A549 (cell line): ENCODE results near the gene ANO4. TPM values are rescaled to one million over a fixed set of nuclear protein-coding genes. Genes with fewer than 3 reads are reported as not detected.

Source experiments
- ATAC-seq, 2 experiments: fragments of 200-7000 bp in 1 of 2; fragments of >200 bp in 1 of 2; cut with Nextera tagmentation in 1 of 2; cut with Tn5 transposase in 1 of 2; 3 replicates each; pipeline versions ENCODE4 v1.8.0 to v1.9.1; 2018 to 2020; ENCODE audit warnings: mild to moderate bottlenecking in 1 of 2, moderate library complexity in 1 of 2
- CTCF ChIA-PET: fragments of 300-600 bp; sonication (Branson Sonifier 250); formaldehyde crosslinking; extraction: SDS; loops from one replicate; lab custom pipeline; 2021; ENCODE audit warnings: antibody characterized with exemption, inconsistent platforms; lab: Yijun Ruan, JAX
- POLR2A ChIA-PET: fragments of 350-600 bp; formaldehyde crosslinking; extraction: SDS; loops from one replicate; lab custom pipeline; 2021; ENCODE audit warnings: antibody characterized with exemption, inconsistent platforms; lab: Yijun Ruan, JAX
- DNase-seq, 2 experiments: peaks; one replicate each; pipeline versions ENCODE4 v3.0.0 to v3.0.0-alpha.2; 2011 to 2016; ENCODE audit warnings: low read depth in 1 of 2, low spot score in 1 of 2
- FAIRE-seq: peaks from 2 replicates; lab custom pipeline; 2011; peaks lifted over from hg19 to GRCh38; lab: Jason Lieb, UNC
- H3K27ac ChIP-seq, 2 experiments: fragments of >200 bp; sonication (Bioruptor Twin); formaldehyde crosslinking; 3 replicates each; pipeline ENCODE4 v1.5.1; 2016 to 2017
- H3K4me1 ChIP-seq: fragments of >200 bp; sonication (Bioruptor Twin); formaldehyde crosslinking; 3 replicates; pipeline ENCODE4 v1.6.1; 2016
- H3K4me2 ChIP-seq: fragments of >200 bp; sonication (Bioruptor Twin); formaldehyde crosslinking; 3 replicates; pipeline ENCODE4 v1.6.1; 2016
- H3K4me3 ChIP-seq: fragments of >200 bp; sonication (Bioruptor Twin); formaldehyde crosslinking; 3 replicates; pipeline ENCODE4 v1.5.1; 2016
- H3K9me3 ChIP-seq: fragments of >200 bp; sonication (Bioruptor Twin); formaldehyde crosslinking; 3 replicates; pipeline ENCODE4 v1.6.1; 2016
- CBX8 ChIP-seq: fragments of 200-600 bp; sonication (generic); IDR thresholded peaks from 2 replicates; pipeline ENCODE4 v1.6.1; 2016
- CHD4 ChIP-seq: fragments of 200-600 bp; sonication (generic); IDR thresholded peaks from 2 replicates; pipeline ENCODE4 v1.6.1; 2016; ENCODE audit warnings: antibody characterized with exemption, mild to moderate bottlenecking, borderline replicate concordance
- EHF ChIP-seq: fragments of 250-450 bp; sonication (Bioruptor Pico); IDR thresholded peaks from 2 replicates; pipeline ENCODE4 v1.5.0; 2020; ENCODE audit warnings: mild to moderate bottlenecking
- EHMT2 ChIP-seq: fragments of 200-600 bp; sonication (generic); IDR thresholded peaks from 2 replicates; pipeline ENCODE4 v1.6.1; 2016; ENCODE audit warnings: antibody characterized with exemption, low read depth, mild to moderate bottlenecking, moderate library complexity
- EP300 ChIP-seq, 2 experiments: fragments of >200 bp; sonication (Bioruptor Twin); formaldehyde crosslinking; IDR thresholded peaks; 2 replicates in 1 of 2; 3 replicates in 1 of 2; pipeline ENCODE4 v1.6.1; 2016 to 2017
- ESRRA ChIP-seq: fragments of 150-350 bp; IDR thresholded peaks from 2 replicates; pipeline ENCODE4 v1.6.1; 2014; ENCODE audit warnings: mild to moderate bottlenecking, low read length, borderline replicate concordance
- FOSL2 ChIP-seq, 2 experiments: fragments of 450-650 bp in 1 of 2; fragments of >200 bp in 1 of 2; sonication (Bioruptor Twin) in 1 of 2; formaldehyde crosslinking; IDR thresholded peaks; 2 replicates each; pipeline versions ENCODE4 v1.5.0 to v1.6.1; 2016 to 2020; ENCODE audit warnings: mild to moderate bottlenecking in 1 of 2, moderate library complexity in 1 of 2
- GATA3 ChIP-seq: IDR thresholded peaks from 2 replicates; pipeline ENCODE4 v1.6.1; 2012; ENCODE audit warnings: borderline replicate concordance
- HDAC2 ChIP-seq: fragments of 200-600 bp; sonication (generic); IDR thresholded peaks from 2 replicates; pipeline ENCODE4 v1.6.1; 2016
- HEYL ChIP-seq: fragments of 250-450 bp; sonication (Bioruptor Pico); IDR thresholded peaks from 2 replicates; pipeline ENCODE4 v1.8.0; 2021; ENCODE audit warnings: mild to moderate bottlenecking, moderate library complexity
- NR3C1 ChIP-seq: fragments of >200 bp; sonication (Bioruptor Twin); formaldehyde crosslinking; IDR thresholded peaks from 3 replicates; pipeline ENCODE4 v1.6.1; 2017
- PHF8 ChIP-seq: fragments of 200-600 bp; sonication (generic); IDR thresholded peaks from 2 replicates; pipeline ENCODE4 v1.6.1; 2016; ENCODE audit warnings: low read depth, mild to moderate bottlenecking, antibody characterized with exemption, moderate library complexity, borderline replicate concordance
- POLR2A ChIP-seq: IDR thresholded peaks from 2 replicates; pipeline ENCODE4 v1.6.1; 2012; ENCODE audit warnings: mild to moderate bottlenecking, low read length
- RAD21 ChIP-seq, 2 experiments: fragments of >200 bp in 1 of 2; sonication (Bioruptor Twin) in 1 of 2; formaldehyde crosslinking in 1 of 2; IDR thresholded peaks in 1 of 2; conservative IDR thresholded peaks in 1 of 2; 2 replicates in 1 of 2; 3 replicates in 1 of 2; pipeline ENCODE4 v1.6.1; 2012 to 2018; ENCODE audit warnings: inconsistent platforms in 1 of 2
- RARB ChIP-seq: fragments of 250-450 bp; sonication (Bioruptor Pico); IDR thresholded peaks from 2 replicates; pipeline ENCODE4 v1.8.0; 2021; ENCODE audit warnings: mild to moderate bottlenecking, moderate library complexity
- RCOR1 ChIP-seq: fragments of 150-350 bp; IDR thresholded peaks from 2 replicates; pipeline ENCODE4 v1.6.1; 2014; ENCODE audit warnings: antibody characterized with exemption, low read length, low read depth
- RFX5 ChIP-seq: fragments of 450-650 bp; IDR thresholded peaks from 2 replicates; pipeline ENCODE4 v1.7.1; 2014; ENCODE audit warnings: antibody characterized with exemption, mild to moderate bottlenecking, moderate library complexity
- RNF2 ChIP-seq: fragments of 200-600 bp; sonication (generic); IDR thresholded peaks from 2 replicates; pipeline ENCODE4 v1.6.1; 2016; ENCODE audit warnings: low read depth, mild to moderate bottlenecking, antibody characterized with exemption, moderate library complexity, borderline replicate concordance
- SREBF2 ChIP-seq: fragments of 450-650 bp; IDR thresholded peaks from 2 replicates; pipeline ENCODE4 v1.6.1; 2014; ENCODE audit warnings: mild to moderate bottlenecking, moderate library complexity
- TFCP2L1 ChIP-seq: fragments of 250-450 bp; sonication (Bioruptor Pico); IDR thresholded peaks from 2 replicates; pipeline ENCODE4 v1.5.0; 2021; ENCODE audit warnings: mild to moderate bottlenecking
- ZC3H11A ChIP-seq: fragments of 450-650 bp; IDR thresholded peaks from 2 replicates; pipeline ENCODE4 v1.6.1; 2014; ENCODE audit warnings: antibody characterized with exemption, mild to moderate bottlenecking
- ZFP36 ChIP-seq: fragments of 450-650 bp; IDR thresholded peaks from 2 replicates; pipeline ENCODE4 v1.6.1; 2014; ENCODE audit warnings: borderline replicate concordance; ENCODE audit not compliant: partially characterized antibody
- ZNF302 ChIP-seq: fragments of 250-450 bp; sonication (Bioruptor Pico); IDR thresholded peaks from 2 replicates; pipeline ENCODE4 v1.9.0; 2021; ENCODE audit warnings: inconsistent platforms, mild to moderate bottlenecking, moderate library complexity
- WGBS: methylation state at CpG from one replicate; pipeline ENCODE4 v1.1.6; 2017; ENCODE audit errors: missing lambda C conversion rate; 5-methylcytosine and 5-hydroxymethylcytosine counted together
- polyA plus RNA-seq, 4 experiments: library from polyadenylated mRNA; depleted of rRNA in 3 of 4; stranded (reverse); fragments of >200 nt; fragmentation: RNase III in 1 of 4; extraction: RNeasy Plus Mini Kit Qiagen cat#74134 plus additional on column Dnase treatment in 1 of 4; gene quantifications; 2 replicates in 3 of 4; 3 replicates in 1 of 4; pipeline ENCODE4 v1.2.3, GENCODE V29; 2011 to 2017
- TF ChIP-seq, protein P1 (sequence below): fragments of >200 bp; sonication (Bioruptor Twin); formaldehyde crosslinking; IDR thresholded peaks from 3 replicates; pipeline ENCODE4 v1.6.1; 2016
- TF ChIP-seq, protein P2 (sequence below): IDR thresholded peaks from 2 replicates; pipeline ENCODE4 v1.6.1; 2012
- TF ChIP-seq, protein P3 (sequence below): IDR thresholded peaks from 2 replicates; pipeline ENCODE4 v1.6.1; 2012
- TF ChIP-seq, protein P4 (sequence below): IDR thresholded peaks from 2 replicates; pipeline ENCODE4 v1.6.1; 2012; ENCODE audit warnings: low read depth, borderline replicate concordance

ANO4 gene
- polyA plus RNA-seq, 2 of the 4 experiments (the other 2 are of a cell fraction): 0.17 TPM; not detected in 1

DNA sequence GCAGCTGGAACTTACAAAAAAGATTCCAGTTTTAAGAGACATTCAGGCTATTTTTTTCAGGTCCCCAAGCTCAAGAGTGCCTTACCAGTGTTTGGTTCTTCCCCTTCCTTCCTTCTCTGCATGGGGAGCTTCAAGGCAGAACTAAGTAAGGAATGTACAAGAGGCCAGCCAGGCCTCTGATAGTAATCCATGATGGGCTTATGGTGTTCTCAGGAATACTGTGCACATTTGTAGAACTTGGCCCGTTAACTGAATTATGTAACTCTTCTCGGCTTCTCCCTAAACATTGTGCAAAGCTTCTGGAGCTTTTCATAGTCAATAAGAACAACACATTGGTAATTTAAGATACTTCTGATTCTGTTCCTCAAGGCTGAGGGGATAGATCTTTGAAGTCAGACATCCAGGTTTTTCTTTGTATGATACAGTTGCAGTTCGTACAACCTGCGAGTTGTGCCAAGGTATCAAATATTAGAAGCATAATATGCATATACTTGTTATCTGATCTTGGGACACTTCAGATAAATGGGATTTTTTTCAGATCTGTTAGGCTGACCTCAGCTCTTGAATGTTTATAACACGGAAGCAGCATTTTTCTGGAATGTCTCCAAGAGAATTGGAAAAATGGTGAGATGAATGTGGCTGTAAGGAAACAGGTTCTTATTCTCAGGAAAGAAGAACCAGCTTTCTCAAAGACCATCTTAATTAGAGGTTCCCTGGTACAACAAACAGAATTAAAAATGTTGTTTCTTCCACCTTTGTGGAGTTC is 148.6 kb downstream of the ANO4 start:
- TF ChIP-seq NR3C1: no peak
- TF ChIP-seq FOSL2 (IDR thresholded peaks at IDR 0.05): no peak
- TF ChIP-seq FOSL2 (CRISPR knock-in tag; IDR thresholded peaks at IDR 0.05): no peak
- no peak for TF ChIP-seq CBX8
- TF ChIP-seq RFX5: no peak
- TF ChIP-seq CHD4: no peak
- TF ChIP-seq, protein P1, sequence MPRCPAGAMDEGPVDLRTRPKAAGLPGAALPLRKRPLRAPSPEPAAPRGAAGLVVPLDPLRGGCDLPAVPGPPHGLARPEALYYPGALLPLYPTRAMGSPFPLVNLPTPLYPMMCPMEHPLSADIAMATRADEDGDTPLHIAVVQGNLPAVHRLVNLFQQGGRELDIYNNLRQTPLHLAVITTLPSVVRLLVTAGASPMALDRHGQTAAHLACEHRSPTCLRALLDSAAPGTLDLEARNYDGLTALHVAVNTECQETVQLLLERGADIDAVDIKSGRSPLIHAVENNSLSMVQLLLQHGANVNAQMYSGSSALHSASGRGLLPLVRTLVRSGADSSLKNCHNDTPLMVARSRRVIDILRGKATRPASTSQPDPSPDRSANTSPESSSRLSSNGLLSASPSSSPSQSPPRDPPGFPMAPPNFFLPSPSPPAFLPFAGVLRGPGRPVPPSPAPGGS: no peak
- TF ChIP-seq GATA3: no peak
- TF ChIP-seq RAD21 (conservative IDR thresholded peaks at IDR 0.05 in 1 of 2, IDR thresholded peaks at IDR 0.05 in 1 of 2): no peak
- TF ChIP-seq, protein P2, sequence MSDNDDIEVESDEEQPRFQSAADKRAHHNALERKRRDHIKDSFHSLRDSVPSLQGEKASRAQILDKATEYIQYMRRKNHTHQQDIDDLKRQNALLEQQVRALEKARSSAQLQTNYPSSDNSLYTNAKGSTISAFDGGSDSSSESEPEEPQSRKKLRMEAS: no peak
- TF ChIP-seq, protein P3, sequence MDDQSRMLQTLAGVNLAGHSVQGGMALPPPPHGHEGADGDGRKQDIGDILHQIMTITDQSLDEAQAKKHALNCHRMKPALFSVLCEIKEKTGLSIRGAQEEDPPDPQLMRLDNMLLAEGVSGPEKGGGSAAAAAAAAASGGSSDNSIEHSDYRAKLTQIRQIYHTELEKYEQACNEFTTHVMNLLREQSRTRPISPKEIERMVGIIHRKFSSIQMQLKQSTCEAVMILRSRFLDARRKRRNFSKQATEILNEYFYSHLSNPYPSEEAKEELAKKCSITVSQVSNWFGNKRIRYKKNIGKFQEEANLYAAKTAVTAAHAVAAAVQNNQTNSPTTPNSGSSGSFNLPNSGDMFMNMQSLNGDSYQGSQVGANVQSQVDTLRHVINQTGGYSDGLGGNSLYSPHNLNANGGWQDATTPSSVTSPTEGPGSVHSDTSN: no peak
- TF ChIP-seq HEYL (CRISPR knock-in tag): no peak
- Histone ChIP-seq H3K4me1 (no peaks in the 10 kb centered on the region), H3K4me2 (no peak overlapping the region), H3K4me3 (no peak overlapping the region), H3K9me3 (no peaks in the 10 kb centered on the region), H3K27ac (no peak overlapping the region)
- FAIRE-seq (no peak), ATAC-seq (no peak), DNase-seq (no peak)
- ChIA-PET POLR2A (no interaction called here), CTCF (no interaction called here)
- 18% methylated on average over 5 of the region's 5 CpGs for WGBS

DNA sequence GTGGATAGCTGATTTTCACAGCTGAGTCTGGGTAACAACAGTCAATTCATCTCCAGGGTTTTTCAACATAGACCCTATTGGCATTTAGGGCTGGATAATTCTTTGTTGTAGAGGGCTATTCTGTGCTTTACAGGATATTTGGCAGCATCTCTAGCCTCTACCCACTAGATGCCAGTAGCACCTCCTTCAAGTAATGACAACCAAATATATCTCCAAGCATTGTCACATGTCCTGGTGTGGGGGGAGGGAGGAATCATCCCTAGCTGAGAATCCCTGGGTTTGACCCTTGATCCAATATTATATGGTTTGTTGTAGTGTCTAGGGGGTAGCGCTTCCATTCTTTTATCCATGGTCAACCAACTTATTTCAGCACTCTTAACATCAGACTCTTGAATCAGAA is 157.2 kb downstream of the ANO4 start:
- DNase-seq (no peak), FAIRE-seq (no peak), ATAC-seq (no peak)
- WGBS: 65% methylated on average over 1 of the region's 1 CpG
- H3K27ac ChIP-seq: no peak overlapping the region
- CTCF ChIA-PET: interaction anchor here (0.9 kb wide), 1 partner anchor 30 kb away, joined by 3 read pairs; no protein-coding TSS in a partner anchor
- H3K4me3 ChIP-seq: no peak overlapping the region
- TF ChIP-seq RNF2 (no peak), RCOR1 (no peak), RAD21 (conservative IDR thresholded peaks at IDR 0.05 in 1 of 2, IDR thresholded peaks at IDR 0.05 in 1 of 2) (no peak), EP300 (IDR thresholded peaks at IDR 0.05) (no peak), RFX5 (no peak), ZFP36 (no peak), RARB (CRISPR knock-in tag) (no peak), TFCP2L1 (CRISPR knock-in tag) (no peak), EHMT2 (no peak), PHF8 (no peak), ZNF302 (CRISPR knock-in tag) (no peak), SREBF2 (no peak), NR3C1 (no peak), EHF (no peak), ESRRA (no peak), HDAC2 (no peak), ZC3H11A (no peak), POLR2A (no peak)
- TF ChIP-seq, protein P4, sequence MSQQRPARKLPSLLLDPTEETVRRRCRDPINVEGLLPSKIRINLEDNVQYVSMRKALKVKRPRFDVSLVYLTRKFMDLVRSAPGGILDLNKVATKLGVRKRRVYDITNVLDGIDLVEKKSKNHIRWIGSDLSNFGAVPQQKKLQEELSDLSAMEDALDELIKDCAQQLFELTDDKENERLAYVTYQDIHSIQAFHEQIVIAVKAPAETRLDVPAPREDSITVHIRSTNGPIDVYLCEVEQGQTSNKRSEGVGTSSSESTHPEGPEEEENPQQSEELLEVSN: no peak
- POLR2A ChIA-PET: no interaction called here
- no peaks in the 10 kb centered on the region for H3K4me1 ChIP-seq
- no peak overlapping the region for H3K4me2 ChIP-seq
- H3K9me3 ChIP-seq: no peaks in the 10 kb centered on the region
